IPS-15b (cell line): ENCODE data around the gene NOS1.
"Not testable (repeated sequence)": the region's sequence is repeated elsewhere in the genome, so short reads cannot be mapped to it uniquely, and the experiment has no call there.

Source experiments
- H3K27me3 ChIP-seq: one replicate; pipeline ENCODE4 v1.6.1; 2013; ENCODE audit warnings: low read length; ENCODE audit not compliant: control insufficient read depth, insufficient read depth
- H3K36me3 ChIP-seq: one replicate; pipeline ENCODE4 v1.6.1; 2013; ENCODE audit warnings: low read length; ENCODE audit not compliant: control insufficient read depth, insufficient read depth
- H3K4me1 ChIP-seq: one replicate; pipeline ENCODE4 v1.6.1; 2013; ENCODE audit warnings: mild to moderate bottlenecking, low read length; ENCODE audit not compliant: control insufficient read depth, insufficient read depth
- H3K4me3 ChIP-seq: one replicate; pipeline ENCODE4 v1.5.1; 2013; ENCODE audit warnings: low read depth, low read length
- H3K9ac ChIP-seq: one replicate; pipeline ENCODE4 v1.6.1; 2013; ENCODE audit warnings: low read depth, mild to moderate bottlenecking, low read length
- H3K9me3 ChIP-seq: one replicate; pipeline ENCODE4 v1.6.1; 2013; ENCODE audit warnings: mild to moderate bottlenecking, low read length; ENCODE audit not compliant: control insufficient read depth, insufficient read depth

NOS1 gene

GRCh38 chr12:117361347-117361751 lies at the start of gene NOS1:
TSS of gene NOS1 (minus strand) at chr12:117361626. CDS start at chr12:117331069, 30,557 bp downstream.
- peaks cover 72% of the 10 kb centered on the region for H3K27me3 ChIP-seq
- no peaks in the 10 kb centered on the region for H3K9me3 ChIP-seq
- peak within 1 kb of the TSS; percentile 60 for H3K9ac ChIP-seq
- peaks cover 2% of the 10 kb centered on the region for H3K4me1 ChIP-seq
- H3K36me3 ChIP-seq, result no peaks in the 10 kb centered on the region
- H3K4me3 ChIP-seq, result peak within 1 kb of the TSS; percentile 84

- no peaks in the 10 kb centered on the region for H3K9me3 ChIP-seq
- H3K4me3 ChIP-seq, result no peak overlapping the region
- peaks cover 3% of the 10 kb centered on the region for H3K4me1 ChIP-seq
- H3K27me3 ChIP-seq, result no peaks in the 10 kb centered on the region
- no peak overlapping the region for H3K9ac ChIP-seq
- H3K36me3 ChIP-seq, result no peaks in the 10 kb centered on the region
Measured at GRCh38 chr12:117409286-117409685, 47.9 kb upstream of the NOS1 start.

- no peaks in the 10 kb centered on the region for H3K9me3 ChIP-seq
- H3K4me1 ChIP-seq, result peaks cover 3% of the 10 kb centered on the region
- no peaks in the 10 kb centered on the region for H3K27me3 ChIP-seq
- no peak overlapping the region for H3K9ac ChIP-seq
- H3K36me3 ChIP-seq, result no peaks in the 10 kb centered on the region
- no peak overlapping the region for H3K4me3 ChIP-seq
Measured at GRCh38 chr12:117408161-117408791, 46.9 kb upstream of the NOS1 start.

- H3K9ac ChIP-seq, result no peak overlapping the region
Measured at GRCh38 chr12:117404940-117405339, 43.5 kb upstream of the NOS1 start.

GRCh38 chr12:117404203-117404853 lies 42.9 kb upstream of the NOS1 start:
- peaks cover 3% of the 10 kb centered on the region for H3K4me1 ChIP-seq
- H3K9me3 ChIP-seq, result no peaks in the 10 kb centered on the region

More at GRCh38 chr12:117404940-117405339, 43.5 kb upstream of the NOS1 start:
- H3K4me3 ChIP-seq, result no peak overlapping the region
- H3K27me3 ChIP-seq, result no peaks in the 10 kb centered on the region
- no peaks in the 10 kb centered on the region for H3K9me3 ChIP-seq
- H3K4me1 ChIP-seq, result peaks cover 3% of the 10 kb centered on the region
- H3K36me3 ChIP-seq, result no peaks in the 10 kb centered on the region

GRCh38 chr12:117403586-117404139 lies 42.2 kb upstream of the NOS1 start:
- Histone ChIP-seq H3K27me3 (no peaks in the 10 kb centered on the region), H3K9me3 (no peaks in the 10 kb centered on the region), H3K4me1 (peaks cover 3% of the 10 kb centered on the region), H3K36me3 (no peaks in the 10 kb centered on the region), H3K4me3 (no peak overlapping the region), H3K9ac (no peak overlapping the region)

More at GRCh38 chr12:117404203-117404853, 42.9 kb upstream of the NOS1 start:
- no peaks in the 10 kb centered on the region for H3K36me3 ChIP-seq
- H3K4me3 ChIP-seq, result no peak overlapping the region
- no peak overlapping the region for H3K9ac ChIP-seq
- H3K27me3 ChIP-seq, result no peaks in the 10 kb centered on the region

GRCh38 chr12:117402363-117402762 lies 40.9 kb upstream of the NOS1 start:
- H3K4me3 ChIP-seq, result no peak overlapping the region

GRCh38 chr12:117400912-117401311 lies 39.5 kb upstream of the NOS1 start:
- Histone ChIP-seq H3K27me3 (no peaks in the 10 kb centered on the region), H3K36me3 (no peaks in the 10 kb centered on the region), H3K9me3 (no peaks in the 10 kb centered on the region), H3K9ac (no peak overlapping the region), H3K4me3 (no peak overlapping the region), H3K4me1 (no peaks in the 10 kb centered on the region)

More at GRCh38 chr12:117402363-117402762, 40.9 kb upstream of the NOS1 start:
- H3K36me3 ChIP-seq, result no peaks in the 10 kb centered on the region
- H3K4me1 ChIP-seq, result no peaks in the 10 kb centered on the region
- H3K9me3 ChIP-seq, result no peaks in the 10 kb centered on the region
- H3K9ac ChIP-seq, result no peak overlapping the region
- H3K27me3 ChIP-seq, result no peaks in the 10 kb centered on the region

GRCh38 chr12:117398482-117398881 lies 37.1 kb upstream of the NOS1 start:
- not testable (repeated sequence) for H3K9me3 ChIP-seq, H3K36me3 ChIP-seq, H3K4me3 ChIP-seq, H3K4me1 ChIP-seq, H3K27me3 ChIP-seq, H3K9ac ChIP-seq

- Histone ChIP-seq H3K9me3 (no peaks in the 10 kb centered on the region), H3K9ac (no peak overlapping the region), H3K27me3 (no peaks in the 10 kb centered on the region), H3K4me1 (no peaks in the 10 kb centered on the region), H3K36me3 (no peaks in the 10 kb centered on the region), H3K4me3 (no peak overlapping the region)
Measured at GRCh38 chr12:117395766-117396165, 34.3 kb upstream of the NOS1 start.

- no peak overlapping the region for H3K4me3 ChIP-seq
- no peaks in the 10 kb centered on the region for H3K27me3 ChIP-seq
- no peak overlapping the region for H3K9ac ChIP-seq
- H3K36me3 ChIP-seq, result no peaks in the 10 kb centered on the region
- no peaks in the 10 kb centered on the region for H3K9me3 ChIP-seq
- H3K4me1 ChIP-seq, result no peaks in the 10 kb centered on the region
Measured at GRCh38 chr12:117394491-117394890, 33.1 kb upstream of the NOS1 start.

GRCh38 chr12:117393656-117394055 lies 32.2 kb upstream of the NOS1 start:
- H3K36me3 ChIP-seq, result no peaks in the 10 kb centered on the region
- no peak overlapping the region for H3K4me3 ChIP-seq
- no peaks in the 10 kb centered on the region for H3K9me3 ChIP-seq
- H3K9ac ChIP-seq, result no peak overlapping the region
- H3K27me3 ChIP-seq, result no peaks in the 10 kb centered on the region
- no peaks in the 10 kb centered on the region for H3K4me1 ChIP-seq
